ENCODE measurements around the gene OSBPL7.

OSBPL7 gene

GRCh38 chr17:47821424-47822391, at the start of gene OSBPL7:
TSS of gene OSBPL7 (minus strand) at chr17:47821794. CDS start at chr17:47820278, 1,516 bp downstream.
- DNase-seq (ENCODE audit: low read depth) = peak; percentile 64

GRCh38 chr17:47871048-47871447, 49.5 kb upstream of the OSBPL7 start:
- DNase-seq (ENCODE audit: low read depth) = no peak

GRCh38 chr17:47870056-47870455, 48.5 kb upstream of the OSBPL7 start:
- no peak for DNase-seq (ENCODE audit: low read depth)

- DNase-seq (ENCODE audit: low read depth) = no peak
These were observed 47.5 kb upstream of the OSBPL7 start for GRCh38 chr17:47869114-47869513.

GRCh38 chr17:47867813-47868533, 46.4 kb upstream of the OSBPL7 start:
- DNase-seq (ENCODE audit: low read depth) = no peak

GRCh38 chr17:47866941-47867340, 45.3 kb upstream of the OSBPL7 start:
- no peak for DNase-seq (ENCODE audit: low read depth)

GRCh38 chr17:47864791-47865216, 43.2 kb upstream of the OSBPL7 start:
- no peak for DNase-seq (ENCODE audit: low read depth)

- DNase-seq (ENCODE audit: low read depth) = no peak
These were observed 41.2 kb upstream of the OSBPL7 start for GRCh38 chr17:47862621-47863440.

- DNase-seq (ENCODE audit: low read depth) = no peak
These were observed 38.8 kb upstream of the OSBPL7 start for GRCh38 chr17:47860386-47860785.

GRCh38 chr17:47857551-47858455, 36.2 kb upstream of the OSBPL7 start:
- no peak for DNase-seq (ENCODE audit: low read depth)

- DNase-seq (ENCODE audit: low read depth) = no peak
These were observed 35.2 kb upstream of the OSBPL7 start for GRCh38 chr17:47856830-47857229.

GRCh38 chr17:47855737-47856136, 34.1 kb upstream of the OSBPL7 start:
- no peak for DNase-seq (ENCODE audit: low read depth)

GRCh38 chr17:47853616-47854015, 32.0 kb upstream of the OSBPL7 start:
- no peak for DNase-seq (ENCODE audit: low read depth)

GRCh38 chr17:47852113-47852949, 30.7 kb upstream of the OSBPL7 start:
- no peak for DNase-seq (ENCODE audit: low read depth)

GRCh38 chr17:47851764-47852112, 30.1 kb upstream of the OSBPL7 start:
- no peak for DNase-seq (ENCODE audit: low read depth)

GRCh38 chr17:47850692-47851573, 29.3 kb upstream of the OSBPL7 start, which contains the start of gene SP6:
TSS of gene SP6 (minus strand) at chr17:47851163. CDS start at chr17:47848429, 2,734 bp downstream.
- DNase-seq (ENCODE audit: low read depth) = peak; percentile 65

GRCh38 chr17:47850373-47850691, 28.7 kb upstream of the OSBPL7 start:
- no peak for DNase-seq (ENCODE audit: low read depth)

GRCh38 chr17:47848198-47848513, 26.6 kb upstream of the OSBPL7 start:
- no peak for DNase-seq (ENCODE audit: low read depth)

All from stimulated activated CD8-positive, alpha-beta memory T cell treated with anti-CD3 and anti-CD28 coated beads, Interleukin-12 subunit alpha, Interleukin-12 subunit beta, amount 100 ng/mL, for 4 hours (primary cell).